Glutamatergic neuron (in vitro differentiated cells): ENCODE data around the gene GOLGA1. TPM values are rescaled to one million over a fixed set of nuclear protein-coding genes. Genes with fewer than 3 reads are reported as not detected.

Experiments
- DNase-seq: peaks from one replicate; pipeline ENCODE4 v3.0.0; 2022
- H3K27ac Mint-ChIP-seq: one replicate; pipeline ENCODE4 v1.8.0; 2020; ENCODE audit warnings: mild to moderate bottlenecking, mixed read lengths, inconsistent platforms; ENCODE audit not compliant: unreplicated experiment
- H3K27me3 Mint-ChIP-seq: one replicate; pipeline ENCODE4 v1.8.0; 2020; ENCODE audit warnings: mild to moderate bottlenecking, moderate library complexity, mixed read lengths, inconsistent platforms; ENCODE audit not compliant: unreplicated experiment
- H3K36me3 Mint-ChIP-seq: one replicate; pipeline ENCODE4 v1.8.0; 2020; ENCODE audit warnings: mild to moderate bottlenecking, mixed read lengths, inconsistent platforms; ENCODE audit not compliant: unreplicated experiment
- H3K4me1 Mint-ChIP-seq: one replicate; pipeline ENCODE4 v1.8.0; 2020; ENCODE audit warnings: mild to moderate bottlenecking, low read depth, mixed read lengths, inconsistent platforms; ENCODE audit not compliant: unreplicated experiment
- H3K4me3 Mint-ChIP-seq: one replicate; pipeline ENCODE4 v1.8.0; 2020; ENCODE audit warnings: mild to moderate bottlenecking, mixed read lengths, inconsistent platforms; ENCODE audit not compliant: unreplicated experiment
- H3K9me3 Mint-ChIP-seq: one replicate; pipeline ENCODE4 v1.8.0; 2020; ENCODE audit warnings: mild to moderate bottlenecking, moderate library complexity, mixed read lengths, inconsistent platforms; ENCODE audit not compliant: unreplicated experiment
- total RNA-seq: library from RNA; stranded (reverse); fragmentation: NEBNext Ultra II Directional; extraction: Animal tissue kit (Norgen Biotek cat#: 25700); gene quantifications from one replicate; pipeline ENCODE4 v1.2.1, GENCODE V29; 2021; ENCODE audit not compliant: unreplicated experiment
- TF ChIP-seq, protein P1 (sequence below): fragments of 200-600 bp; sonication (generic); IDR thresholded peaks from one replicate; pipeline ENCODE4 v1.5.0; 2021; ENCODE audit not compliant: partially characterized antibody, unreplicated experiment

GOLGA1 gene
- total RNA-seq, 1 donor from 2014 or later, result 18.3 TPM

DNA sequence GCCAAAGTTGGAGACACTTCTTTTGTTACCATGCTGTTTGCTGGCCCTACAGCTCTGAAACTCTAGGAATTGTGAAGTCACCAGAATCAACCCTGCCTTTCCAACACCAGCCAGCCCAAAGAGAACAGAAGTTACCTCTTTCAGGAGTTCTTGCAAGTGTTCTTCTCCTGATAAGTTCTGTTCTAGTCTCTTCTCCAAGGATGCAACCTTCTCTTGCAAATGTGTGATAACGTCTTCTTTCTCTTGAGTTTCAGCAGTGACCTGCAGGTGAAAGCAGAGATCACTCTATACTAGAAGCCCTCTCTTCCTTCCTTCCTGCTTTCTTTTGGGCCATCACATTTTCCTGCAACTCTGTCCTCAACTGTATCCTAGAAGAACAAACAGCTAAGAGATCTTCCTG is 29.1 kb downstream of the GOLGA1 start:
- H3K4me1 Mint-ChIP-seq, result no peaks in the 10 kb centered on the region
- H3K27me3 Mint-ChIP-seq, result no peaks in the 10 kb centered on the region
- TF ChIP-seq, protein P1, sequence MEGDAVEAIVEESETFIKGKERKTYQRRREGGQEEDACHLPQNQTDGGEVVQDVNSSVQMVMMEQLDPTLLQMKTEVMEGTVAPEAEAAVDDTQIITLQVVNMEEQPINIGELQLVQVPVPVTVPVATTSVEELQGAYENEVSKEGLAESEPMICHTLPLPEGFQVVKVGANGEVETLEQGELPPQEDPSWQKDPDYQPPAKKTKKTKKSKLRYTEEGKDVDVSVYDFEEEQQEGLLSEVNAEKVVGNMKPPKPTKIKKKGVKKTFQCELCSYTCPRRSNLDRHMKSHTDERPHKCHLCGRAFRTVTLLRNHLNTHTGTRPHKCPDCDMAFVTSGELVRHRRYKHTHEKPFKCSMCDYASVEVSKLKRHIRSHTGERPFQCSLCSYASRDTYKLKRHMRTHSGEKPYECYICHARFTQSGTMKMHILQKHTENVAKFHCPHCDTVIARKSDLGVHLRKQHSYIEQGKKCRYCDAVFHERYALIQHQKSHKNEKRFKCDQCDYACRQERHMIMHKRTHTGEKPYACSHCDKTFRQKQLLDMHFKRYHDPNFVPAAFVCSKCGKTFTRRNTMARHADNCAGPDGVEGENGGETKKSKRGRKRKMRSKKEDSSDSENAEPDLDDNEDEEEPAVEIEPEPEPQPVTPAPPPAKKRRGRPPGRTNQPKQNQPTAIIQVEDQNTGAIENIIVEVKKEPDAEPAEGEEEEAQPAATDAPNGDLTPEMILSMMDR, result no peak
- no peak overlapping the region for H3K27ac Mint-ChIP-seq
- no peaks in the 10 kb centered on the region for H3K9me3 Mint-ChIP-seq
- no peak overlapping the region for H3K4me3 Mint-ChIP-seq
- DNase-seq, result no peak
- H3K36me3 Mint-ChIP-seq, result peaks cover 13% of the 10 kb centered on the region

DNA sequence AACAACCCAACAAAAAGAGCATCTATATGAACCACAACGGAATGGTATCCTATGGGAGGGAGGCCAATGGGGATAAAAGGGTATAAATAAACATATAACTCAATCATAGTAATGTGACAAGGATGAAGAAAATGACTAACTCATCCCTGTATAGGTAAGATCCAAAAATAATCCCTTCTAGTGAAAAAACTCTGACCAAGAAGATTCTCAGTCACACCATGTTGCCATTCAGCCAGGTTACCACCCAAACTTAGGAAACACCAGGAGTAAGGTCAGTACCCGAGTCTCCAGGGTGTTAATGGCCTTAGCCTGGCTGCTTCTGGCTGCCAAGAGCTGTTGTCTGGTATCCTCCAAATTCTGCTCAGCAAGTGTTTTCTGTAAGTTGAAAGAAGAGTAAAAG is 32.8 kb downstream of the GOLGA1 start:
- TF ChIP-seq, protein P1, result no peak

DNA sequence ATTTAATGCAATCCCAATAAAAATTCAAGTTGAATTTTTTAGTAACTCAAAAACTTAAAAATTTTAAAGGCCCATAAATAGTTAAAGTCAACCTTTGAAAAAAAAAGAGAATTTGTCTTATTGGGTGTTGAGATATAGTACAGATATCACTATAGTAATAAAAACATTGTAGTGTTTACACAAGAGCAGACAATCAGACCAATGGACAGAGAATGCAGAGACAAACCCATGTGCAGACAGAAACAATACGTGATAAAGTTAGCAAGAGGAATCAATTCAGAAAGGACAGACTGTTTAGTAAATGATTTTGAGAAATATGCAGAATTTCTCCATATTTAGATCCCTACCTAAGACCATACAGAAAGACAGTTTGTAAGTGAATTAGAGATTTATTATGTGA is 33.9 kb downstream of the GOLGA1 start:
- Mint-ChIP-seq H3K9me3 (no peaks in the 10 kb centered on the region), H3K4me1 (no peaks in the 10 kb centered on the region), H3K27me3 (no peaks in the 10 kb centered on the region), H3K4me3 (no peak overlapping the region), H3K36me3 (peaks cover 11% of the 10 kb centered on the region), H3K27ac (no peak overlapping the region)
- DNase-seq, result no peak
- TF ChIP-seq, protein P1, result no peak

More for the DNA sequence above, 32.8 kb downstream of the GOLGA1 start:
- Mint-ChIP-seq H3K4me1 (no peaks in the 10 kb centered on the region), H3K4me3 (no peak overlapping the region), H3K9me3 (no peaks in the 10 kb centered on the region), H3K27me3 (no peaks in the 10 kb centered on the region), H3K27ac (no peak overlapping the region), H3K36me3 (peaks cover 13% of the 10 kb centered on the region)
- no peak for DNase-seq

DNA sequence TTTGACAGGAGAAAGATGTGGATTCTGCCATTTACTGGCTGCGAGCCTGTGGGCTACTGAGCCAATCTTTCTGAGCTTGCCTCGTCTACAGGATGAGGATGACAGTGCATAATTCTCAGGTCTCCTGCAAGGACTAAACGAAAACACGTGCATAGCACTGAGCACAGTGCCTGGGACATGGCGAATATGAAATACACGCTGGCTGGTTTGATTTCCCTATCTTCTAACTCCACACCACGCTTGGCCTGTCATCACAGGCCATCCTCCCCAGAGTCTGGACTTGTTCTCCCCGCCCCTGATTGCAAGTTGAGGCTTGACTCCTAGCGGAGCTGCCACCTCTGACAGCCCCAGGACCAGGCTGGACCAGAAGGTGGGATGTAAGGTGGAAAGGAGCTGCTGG is 41.0 kb downstream of the GOLGA1 start:
- Mint-ChIP-seq H3K36me3 (peaks cover 7% of the 10 kb centered on the region), H3K27ac (no peak overlapping the region), H3K4me3 (no peak overlapping the region), H3K4me1 (peaks cover 2% of the 10 kb centered on the region), H3K9me3 (peaks cover 6% of the 10 kb centered on the region), H3K27me3 (peaks cover 2% of the 10 kb centered on the region)
- TF ChIP-seq, protein P1, result no peak
- no peak for DNase-seq

DNA sequence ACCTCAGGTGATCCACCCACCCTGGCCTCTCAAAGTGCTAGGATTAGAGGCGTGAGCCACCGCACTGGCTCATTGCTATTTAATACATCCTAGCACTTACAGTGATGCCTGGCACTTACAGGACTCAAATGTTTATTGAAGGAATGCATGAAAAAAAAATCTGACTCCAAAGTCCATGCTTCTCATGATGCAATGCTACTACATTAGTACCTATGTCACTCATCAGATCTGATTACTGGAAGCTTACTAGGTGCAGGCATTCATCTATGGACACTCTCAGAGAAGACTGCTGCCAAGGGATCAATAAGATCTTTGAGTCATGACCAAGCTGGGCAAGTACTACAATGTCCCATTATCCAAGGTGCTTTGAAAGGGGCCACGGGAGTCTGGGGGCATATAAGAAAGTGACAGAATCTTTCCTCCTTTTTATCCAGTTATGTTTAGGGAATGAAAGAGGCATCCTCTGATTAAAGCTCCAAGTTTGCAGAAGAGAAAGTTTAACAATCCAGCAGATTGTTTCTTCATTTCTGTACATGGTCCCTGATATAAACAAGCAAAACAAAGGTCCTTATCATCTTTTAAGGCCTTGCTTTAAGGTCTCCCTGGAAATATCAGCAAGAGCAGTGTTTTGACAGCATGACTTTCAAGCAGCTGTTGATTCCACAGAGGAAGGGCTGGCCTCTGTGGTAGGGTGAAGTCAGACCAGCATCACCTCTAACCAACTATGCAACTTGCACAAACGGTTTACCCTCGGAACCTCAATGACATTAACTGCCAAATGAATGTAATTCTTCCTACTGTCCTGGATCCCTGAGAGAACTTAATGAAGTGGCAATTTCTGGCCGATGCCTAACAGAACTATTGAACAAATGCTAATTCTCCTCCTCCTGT is 43.1 kb downstream of the GOLGA1 start:
- H3K36me3 Mint-ChIP-seq, result peaks cover 11% of the 10 kb centered on the region
- no peak overlapping the region for H3K27ac Mint-ChIP-seq
- no peak overlapping the region for H3K4me3 Mint-ChIP-seq
- no peak for DNase-seq
- peaks cover 8% of the 10 kb centered on the region for H3K4me1 Mint-ChIP-seq
- TF ChIP-seq, protein P1, result no peak
- peaks cover 8% of the 10 kb centered on the region for H3K9me3 Mint-ChIP-seq
- H3K27me3 Mint-ChIP-seq, result peaks cover 7% of the 10 kb centered on the region
